ENCODE results near the gene LRRC23. TPM values are rescaled to one million over a fixed set of nuclear protein-coding genes. Genes with fewer than 3 reads are reported as not detected.

Gene LRRC23
- total and polyA plus RNA-seq, 2 of the 13 experiments (the other 11 are each of a cell fraction or from before 2014, with no cell fraction given) = 6.0 to 7.8 TPM

GRCh38 chr12:6873094-6874014, 31.3 kb upstream of the LRRC23 start, which contains the start of gene SPSB2 (continued):
- TF ChIP-seq GABPA (IDR thresholded peaks at IDR 0.05; ENCODE audit: low read depth, low read length) (no peak), GABPA (CRISPR knock-in tag; IDR thresholded peaks at IDR 0.05; ENCODE audit: low read depth) (peak; percentile 61), GATAD2A (CRISPR knock-in tag; IDR thresholded peaks at IDR 0.05) (peak; percentile 61), ZBTB34 (CRISPR knock-in tag; IDR thresholded peaks at IDR 0.05) (no peak), ZNF619 (CRISPR knock-in tag; IDR thresholded peaks at IDR 0.05) (no peak), ZNF280B (CRISPR knock-in tag; IDR thresholded peaks at IDR 0.05; ENCODE audit: borderline replicate concordance) (no peak), ZFP82 (CRISPR knock-in tag; IDR thresholded peaks at IDR 0.05; ENCODE audit: borderline replicate concordance) (no peak), ISX (CRISPR knock-in tag; conservative IDR thresholded peaks at IDR 0.05) (no peak), ZNF570 (CRISPR knock-in tag; IDR thresholded peaks at IDR 0.05; ENCODE audit: borderline replicate concordance) (no peak), ADNP (CRISPR knock-in tag; IDR thresholded peaks at IDR 0.05) (no peak), MEF2D (CRISPR knock-in tag; IDR thresholded peaks at IDR 0.05) (peak; percentile 53), ZNF672 (CRISPR knock-in tag; IDR thresholded peaks at IDR 0.05) (no peak), STAG1 (CRISPR knock-in tag; IDR thresholded peaks at IDR 0.05) (no peak), HIVEP1 (CRISPR knock-in tag; IDR thresholded peaks at IDR 0.05) (peak; percentile 21; the same call in 1 of the 2 replicates), SKIL (CRISPR knock-in tag; IDR thresholded peaks at IDR 0.05; ENCODE audit: borderline replicate concordance) (no peak), KDM1A (CRISPR knock-in tag; IDR thresholded peaks at IDR 0.05) (no peak), THAP9 (CRISPR knock-in tag; IDR thresholded peaks at IDR 0.05; ENCODE audit: borderline replicate concordance) (no peak), ZNF121 (CRISPR knock-in tag; IDR thresholded peaks at IDR 0.05) (no peak)
